HCT116 (cell line): ENCODE data around the gene RHEBL1. TPM values are rescaled to one million over a fixed set of nuclear protein-coding genes. Genes with fewer than 3 reads are reported as not detected.

Experiments used
- ATAC-seq: fragments of 200-7000 bp; cut with Tn5 transposase; 2 replicates; pipeline ENCODE4 v1.9.1; 2020; ENCODE audit warnings: mild to moderate bottlenecking, moderate library complexity
- BruUV-seq: library from RNA; stranded (reverse); fragments of 400-500 nt; replicated peaks from 2 replicates; lab custom pipeline; 2021; lab: Mats Ljungman, UMichigan
- CTCF ChIA-PET: fragments of 300-600 bp; sonication (Branson Sonifier 250); formaldehyde crosslinking; loops from one replicate; lab custom pipeline; 2021; ENCODE audit warnings: antibody characterized with exemption; lab: Charles Lee
- POLR2A ChIA-PET: fragments of 300-600, 350-600 bp; sonication (Branson Sonifier 250); formaldehyde crosslinking; loops from one replicate; lab custom pipeline; 2021; ENCODE audit warnings: antibody characterized with exemption; lab: Charles Lee
- RAD21 ChIA-PET, 2 experiments: fragments of 300-600 bp; sonication (Branson Sonifier 250); formaldehyde crosslinking; loops; one replicate each; lab custom pipeline; 2023; ENCODE audit warnings: low total read pairs in 2 of 2; ENCODE audit not compliant: uncharacterized antibody in 2 of 2, unreplicated experiment in 2 of 2, low non-redundant PET in 1 of 2; lab: Charles Lee
- DNase-seq: peaks from one replicate; pipeline ENCODE4 v3.0.0-alpha.2; 2010; ENCODE audit warnings: low read depth, low spot score
- H2AFZ ChIP-seq: fragments of 200-600 bp; shearing (Covaris generic), sonication (generic); 2 replicates; pipeline ENCODE4 v1.6.1; 2017; ENCODE audit warnings: low read depth, mixed run types, mixed read lengths, antibody characterized with exemption, low read length; ENCODE audit not compliant: poor library complexity, severe bottlenecking
- H3K27ac ChIP-seq: 2 replicates; pipeline ENCODE4 v1.5.1; 2012; ENCODE audit warnings: low read depth, low read length
- H3K27me3 ChIP-seq: fragments of 200-600 bp; sonication (generic); 2 replicates; pipeline ENCODE4 v1.6.1; 2016; ENCODE audit warnings: mixed run types, low read length, mixed read lengths; ENCODE audit not compliant: insufficient read depth
- H3K36me3 ChIP-seq, 2 experiments: fragments of 200-500 bp in 1 of 2; fragments of 200-600 bp in 1 of 2; sonication (Bioruptor generic) in 1 of 2; sonication (generic) in 1 of 2; 2 replicates each; pipeline versions ENCODE4 v1.5.1 to v1.6.1; 2014 to 2016; ENCODE audit warnings: low read length in 2 of 2, inconsistent platforms in 1 of 2, mixed read lengths in 1 of 2, mixed run types in 1 of 2; ENCODE audit not compliant: insufficient read depth in 2 of 2, control insufficient read depth in 1 of 2
- H3K4me1 ChIP-seq, 2 experiments: fragments of 200-600 bp in 1 of 2; sonication (generic) in 1 of 2; 2 replicates each; pipeline versions ENCODE4 v1.5.1 to v1.6.1; 2012 to 2017; ENCODE audit warnings: low read length in 2 of 2, inconsistent platforms in 1 of 2, mild to moderate bottlenecking in 1 of 2, mixed read lengths in 1 of 2, mixed run types in 1 of 2, moderate library complexity in 1 of 2; ENCODE audit not compliant: insufficient read depth in 2 of 2, control insufficient read depth in 1 of 2
- H3K4me2 ChIP-seq: fragments of 200-600 bp; sonication (generic); 2 replicates; pipeline ENCODE4 v1.6.1; 2017; ENCODE audit warnings: mixed run types, low read length, mixed read lengths
- H3K4me3 ChIP-seq, 2 experiments: fragments of 200-600 bp in 1 of 2; sonication (generic) in 1 of 2; replicated peaks in 1 of 2; 2 replicates each; pipeline ENCODE4 v1.5.1; 2011 to 2016; ENCODE audit warnings: low read length in 2 of 2, control low read depth in 1 of 2, low read depth in 1 of 2, mild to moderate bottlenecking in 1 of 2, mixed read lengths in 1 of 2, mixed run types in 1 of 2
- H3K79me2 ChIP-seq: fragments of 200-600 bp; sonication (generic); 2 replicates; pipeline ENCODE4 v1.6.1; 2017; ENCODE audit warnings: mild to moderate bottlenecking, mixed run types, low read length, moderate library complexity, mixed read lengths; ENCODE audit not compliant: insufficient read depth
- H3K9ac ChIP-seq: fragments of 200-600 bp; sonication (generic); 2 replicates; pipeline ENCODE4 v1.6.1; 2016; ENCODE audit warnings: low read length, mixed read lengths
- H3K9me2 ChIP-seq: fragments of 200-600 bp; sonication (generic), shearing (Covaris generic); 2 replicates; pipeline ENCODE4 v1.6.1; 2017; ENCODE audit warnings: mixed run types, mild to moderate bottlenecking, moderate library complexity; ENCODE audit not compliant: insufficient read depth
- H3K9me3 ChIP-seq, 2 experiments: fragments of 200-500 bp in 1 of 2; fragments of 200-600 bp in 1 of 2; sonication (Bioruptor generic) in 1 of 2; sonication (generic) in 1 of 2; 2 replicates each; pipeline ENCODE4 v1.6.1; 2014 to 2017; ENCODE audit warnings: low read length in 2 of 2, mixed read lengths in 2 of 2, inconsistent platforms in 1 of 2, low read depth in 1 of 2, mild to moderate bottlenecking in 1 of 2, mixed run types in 1 of 2, moderate library complexity in 1 of 2; ENCODE audit not compliant: control insufficient read depth in 1 of 2, insufficient read depth in 1 of 2
- H4K20me1 ChIP-seq: fragments of 200-600 bp; sonication (generic), shearing (Covaris generic); 2 replicates; pipeline ENCODE4 v1.6.1; 2017; ENCODE audit warnings: mixed run types, mild to moderate bottlenecking, moderate library complexity; ENCODE audit not compliant: insufficient read depth
- ATF3 ChIP-seq: IDR thresholded peaks from 2 replicates; pipeline ENCODE4 v1.6.1; 2012
- CTCF ChIP-seq, 3 experiments: fragments of 200-600 bp in 1 of 3; sonication (generic) in 1 of 3; IDR thresholded peaks in 2 of 3; conservative IDR thresholded peaks in 1 of 3; 2 replicates each; pipeline ENCODE4 v1.5.1; 2012 to 2017; ENCODE audit warnings: low read depth in 2 of 3, low read length in 2 of 3, antibody characterized with exemption in 1 of 3, borderline replicate concordance in 1 of 3, control low read depth in 1 of 3, mild to moderate bottlenecking in 1 of 3, mixed read lengths in 1 of 3, mixed run types in 1 of 3, moderate library complexity in 1 of 3; ENCODE audit not compliant: insufficient read depth in 1 of 3
- EGR1 ChIP-seq: IDR thresholded peaks from 2 replicates; pipeline ENCODE4 v1.6.1; 2012; ENCODE audit warnings: low read depth
- FOSL1 ChIP-seq: IDR thresholded peaks from 2 replicates; pipeline ENCODE4 v1.6.1; 2012; ENCODE audit warnings: low read depth
- JUND ChIP-seq: IDR thresholded peaks from 2 replicates; pipeline ENCODE4 v1.6.1; 2012
- POLR2A ChIP-seq: IDR thresholded peaks from 2 replicates; pipeline ENCODE4 v1.7.0; 2011; ENCODE audit warnings: borderline replicate concordance; ENCODE audit not compliant: insufficient read depth, insufficient read length; ENCODE audit errors: extremely low read depth
- POLR2AphosphoS5 ChIP-seq: IDR thresholded peaks from 2 replicates; pipeline ENCODE4 v1.6.1; 2011; ENCODE audit warnings: mild to moderate bottlenecking, low read depth, low read length, moderate library complexity
- RAD21 ChIP-seq: IDR thresholded peaks from 2 replicates; pipeline ENCODE4 v1.6.1; 2012; ENCODE audit warnings: low read depth, mild to moderate bottlenecking
- REST ChIP-seq: IDR thresholded peaks from 2 replicates; pipeline ENCODE4 v1.6.1; 2012; ENCODE audit warnings: low read depth
- SIN3A ChIP-seq: IDR thresholded peaks from 2 replicates; pipeline ENCODE4 v1.6.1; 2012; ENCODE audit warnings: low read depth
- SP1 ChIP-seq: IDR thresholded peaks from 2 replicates; pipeline ENCODE4 v1.6.1; 2012; ENCODE audit warnings: low read depth
- TCF7L2 ChIP-seq: IDR thresholded peaks from 2 replicates; pipeline ENCODE4 v1.7.0; 2011; ENCODE audit warnings: borderline replicate concordance, inconsistent platforms; ENCODE audit not compliant: insufficient read depth, insufficient read length; ENCODE audit errors: extremely low read depth
- YY1 ChIP-seq: IDR thresholded peaks from 2 replicates; pipeline ENCODE4 v1.6.1; 2011; ENCODE audit warnings: low read length, low read depth, moderate library complexity, mild to moderate bottlenecking; ENCODE audit not compliant: insufficient replicate concordance; ENCODE audit errors: extremely low read depth
- ZBTB33 ChIP-seq: IDR thresholded peaks from 2 replicates; pipeline ENCODE4 v1.6.1; 2011; ENCODE audit warnings: mild to moderate bottlenecking, low read length, moderate library complexity; ENCODE audit not compliant: insufficient replicate concordance; ENCODE audit errors: extremely low read depth
- ZFX ChIP-seq: fragments of 450-650 bp; IDR thresholded peaks from 2 replicates; pipeline ENCODE4 v1.6.1; 2017
- ZNF274 ChIP-seq: fragments of 200-500 bp; sonication (Bioruptor generic); IDR thresholded peaks from 2 replicates; pipeline ENCODE4 v1.6.1; 2014; ENCODE audit warnings: mild to moderate bottlenecking, low read depth, low read length, inconsistent platforms
- intact Hi-C: fragments of 100-400 bp; cut with micrococcal nuclease; formaldehyde crosslinking; loops from 2 replicates; pipeline ENCODE4 v1.10.0; 2022
- total RNA-seq: library from RNA; stranded (reverse); gene quantifications from one replicate; pipeline ENCODE4 v1.2.1, GENCODE V29; 2021; ENCODE audit not compliant: unreplicated experiment

Gene RHEBL1
- total RNA-seq, 1 experiment from 2014 or later: 2.8 TPM

- no peak overlapping the region for H3K27ac ChIP-seq
- H3K9me2 ChIP-seq: no peaks in the 10 kb centered on the region
- POLR2A ChIA-PET: no interaction called here
- H3K4me3 ChIP-seq: no peak overlapping the region
- H3K27me3 ChIP-seq: no peaks in the 10 kb centered on the region
- TF ChIP-seq TCF7L2 (no peak), EGR1 (no peak), ZBTB33 (no peak), FOSL1 (no peak), JUND (no peak), ZNF274 (no peak), YY1 (no peak), POLR2A (no peak), ZFX (no peak), REST (no peak), SIN3A (no peak), RAD21 (no peak), POLR2AphosphoS5 (no peak), SP1 (no peak), ATF3 (no peak), CTCF (IDR thresholded peaks at IDR 0.05 in 2 of 3, conservative IDR thresholded peaks at IDR 0.05 in 1 of 3; ENCODE audit: borderline replicate concordance in 1 of 3, insufficient read depth in 1 of 3, low read depth in 2 of 3, low read length in 2 of 3) (no peak)
- TF ChIP-seq, all 23 proteins: peak for 0
- no TSS peak for BruUV-seq
- Histone ChIP-seq H2AFZ (no peak overlapping the region), H3K36me3 (no peaks in the 10 kb centered on the region), H3K9me3 (no peaks in the 10 kb centered on the region), H3K4me1 (peaks cover 11 to 16% of the 10 kb centered on the region in 2 experiments), H3K79me2 (no peaks in the 10 kb centered on the region), H4K20me1 (no peaks in the 10 kb centered on the region), H3K4me2 (no peak overlapping the region), H3K9ac (no peak overlapping the region)
- CTCF ChIA-PET: interaction anchor here (2.1 to 4.2 kb wide), 3 partner anchors 9 to 40 kb away, joined by 21 to 59 read pairs (median 27); partner anchors contain the start of genes LMBR1L and TUBA1B
- intact Hi-C loops: no loop called here
- DNase-seq (no peak), ATAC-seq (no peak)
- RAD21 ChIA-PET: no interaction called here
Measured at GRCh38 chr12:49089821-49090773, 20.3 kb upstream of the RHEBL1 start.
